ENCODE measurements around the gene PPTC7.

- TF ChIP-seq, protein P1, sequence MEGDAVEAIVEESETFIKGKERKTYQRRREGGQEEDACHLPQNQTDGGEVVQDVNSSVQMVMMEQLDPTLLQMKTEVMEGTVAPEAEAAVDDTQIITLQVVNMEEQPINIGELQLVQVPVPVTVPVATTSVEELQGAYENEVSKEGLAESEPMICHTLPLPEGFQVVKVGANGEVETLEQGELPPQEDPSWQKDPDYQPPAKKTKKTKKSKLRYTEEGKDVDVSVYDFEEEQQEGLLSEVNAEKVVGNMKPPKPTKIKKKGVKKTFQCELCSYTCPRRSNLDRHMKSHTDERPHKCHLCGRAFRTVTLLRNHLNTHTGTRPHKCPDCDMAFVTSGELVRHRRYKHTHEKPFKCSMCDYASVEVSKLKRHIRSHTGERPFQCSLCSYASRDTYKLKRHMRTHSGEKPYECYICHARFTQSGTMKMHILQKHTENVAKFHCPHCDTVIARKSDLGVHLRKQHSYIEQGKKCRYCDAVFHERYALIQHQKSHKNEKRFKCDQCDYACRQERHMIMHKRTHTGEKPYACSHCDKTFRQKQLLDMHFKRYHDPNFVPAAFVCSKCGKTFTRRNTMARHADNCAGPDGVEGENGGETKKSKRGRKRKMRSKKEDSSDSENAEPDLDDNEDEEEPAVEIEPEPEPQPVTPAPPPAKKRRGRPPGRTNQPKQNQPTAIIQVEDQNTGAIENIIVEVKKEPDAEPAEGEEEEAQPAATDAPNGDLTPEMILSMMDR (IDR thresholded peaks at IDR 0.05; ENCODE audit: insufficient read depth, low read length), result no peak
- TF ChIP-seq, protein P2, sequence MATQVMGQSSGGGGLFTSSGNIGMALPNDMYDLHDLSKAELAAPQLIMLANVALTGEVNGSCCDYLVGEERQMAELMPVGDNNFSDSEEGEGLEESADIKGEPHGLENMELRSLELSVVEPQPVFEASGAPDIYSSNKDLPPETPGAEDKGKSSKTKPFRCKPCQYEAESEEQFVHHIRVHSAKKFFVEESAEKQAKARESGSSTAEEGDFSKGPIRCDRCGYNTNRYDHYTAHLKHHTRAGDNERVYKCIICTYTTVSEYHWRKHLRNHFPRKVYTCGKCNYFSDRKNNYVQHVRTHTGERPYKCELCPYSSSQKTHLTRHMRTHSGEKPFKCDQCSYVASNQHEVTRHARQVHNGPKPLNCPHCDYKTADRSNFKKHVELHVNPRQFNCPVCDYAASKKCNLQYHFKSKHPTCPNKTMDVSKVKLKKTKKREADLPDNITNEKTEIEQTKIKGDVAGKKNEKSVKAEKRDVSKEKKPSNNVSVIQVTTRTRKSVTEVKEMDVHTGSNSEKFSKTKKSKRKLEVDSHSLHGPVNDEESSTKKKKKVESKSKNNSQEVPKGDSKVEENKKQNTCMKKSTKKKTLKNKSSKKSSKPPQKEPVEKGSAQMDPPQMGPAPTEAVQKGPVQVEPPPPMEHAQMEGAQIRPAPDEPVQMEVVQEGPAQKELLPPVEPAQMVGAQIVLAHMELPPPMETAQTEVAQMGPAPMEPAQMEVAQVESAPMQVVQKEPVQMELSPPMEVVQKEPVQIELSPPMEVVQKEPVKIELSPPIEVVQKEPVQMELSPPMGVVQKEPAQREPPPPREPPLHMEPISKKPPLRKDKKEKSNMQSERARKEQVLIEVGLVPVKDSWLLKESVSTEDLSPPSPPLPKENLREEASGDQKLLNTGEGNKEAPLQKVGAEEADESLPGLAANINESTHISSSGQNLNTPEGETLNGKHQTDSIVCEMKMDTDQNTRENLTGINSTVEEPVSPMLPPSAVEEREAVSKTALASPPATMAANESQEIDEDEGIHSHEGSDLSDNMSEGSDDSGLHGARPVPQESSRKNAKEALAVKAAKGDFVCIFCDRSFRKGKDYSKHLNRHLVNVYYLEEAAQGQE (IDR thresholded peaks at IDR 0.05; ENCODE audit: insufficient replicate concordance, low read depth), result no peak
- TF ChIP-seq POLR2AphosphoS5 (IDR thresholded peaks at IDR 0.05; ENCODE audit: low read depth) (no peak), GABPA (IDR thresholded peaks at IDR 0.05; ENCODE audit: low read depth) (no peak)
Measured at GRCh38 chr12:110514363-110514762, 68.8 kb downstream of the PPTC7 start.

Measured in HL-60 (cell line).